Fibroblast of lung (primary cell): ENCODE data around the gene PTH. TPM values are rescaled to one million over a fixed set of nuclear protein-coding genes. Genes with fewer than 3 reads are reported as not detected.
A peak's percentile ranks its signal among the peaks of the same experiment; 100 is the strongest.

Experiments used
- DNase-seq, 2 donors: peaks; one replicate each; pipeline versions ENCODE4 v3.0.0 to v3.0.0-alpha.2; 2010; ENCODE audit warnings: low read depth in 2 of 2
- H2AFZ ChIP-seq: 2 replicates; pipeline ENCODE4 v1.5.1; 2012; ENCODE audit warnings: low read length, control low read depth, inconsistent platforms
- H3K27ac ChIP-seq: 2 replicates; pipeline ENCODE4 v1.5.1; 2011; ENCODE audit warnings: low read length, control low read depth; ENCODE audit not compliant: insufficient read depth
- H3K27me3 ChIP-seq: 2 replicates; pipeline ENCODE4 v1.5.1; 2011; ENCODE audit warnings: mild to moderate bottlenecking, low read length; ENCODE audit not compliant: control insufficient read depth, insufficient read depth
- H3K36me3 ChIP-seq: 2 replicates; pipeline ENCODE4 v1.5.1; 2011; ENCODE audit warnings: low read length; ENCODE audit not compliant: control insufficient read depth, insufficient read depth
- H3K4me1 ChIP-seq: 2 replicates; pipeline ENCODE4 v1.5.1; 2011; ENCODE audit warnings: low read length; ENCODE audit not compliant: control insufficient read depth, insufficient read depth; ENCODE audit errors: extremely low read depth
- H3K4me2 ChIP-seq: 2 replicates; pipeline ENCODE4 v1.5.1; 2011; ENCODE audit warnings: low read length, control low read depth; ENCODE audit not compliant: insufficient read depth; ENCODE audit errors: extremely low read depth
- H3K4me3 ChIP-seq, 4 experiments: fragments of 200-600 bp in 1 of 4; sonication (generic) in 1 of 4; replicated peaks in 1 of 4; 2 replicates each; pipeline ENCODE4 v1.5.1; 2011 to 2016; ENCODE audit warnings: low read length in 4 of 4, low read depth in 3 of 4, mild to moderate bottlenecking in 3 of 4, control low read depth in 2 of 4, inconsistent platforms in 1 of 4, mixed read lengths in 1 of 4; ENCODE audit not compliant: insufficient read depth in 1 of 4; ENCODE audit errors: control extremely low read depth in 1 of 4
- H3K79me2 ChIP-seq: 2 replicates; pipeline ENCODE4 v1.5.1; 2012; ENCODE audit warnings: mild to moderate bottlenecking, low read length, inconsistent platforms; ENCODE audit not compliant: control insufficient read depth, insufficient read depth
- H3K9ac ChIP-seq: 2 replicates; pipeline ENCODE4 v1.5.1; 2011; ENCODE audit warnings: mild to moderate bottlenecking, low read length, control low read depth; ENCODE audit not compliant: insufficient read depth
- H3K9me3 ChIP-seq: 2 replicates; pipeline ENCODE4 v1.5.1; 2012; ENCODE audit warnings: low read depth, low read length; ENCODE audit not compliant: control insufficient read depth, insufficient read depth
- H4K20me1 ChIP-seq: 2 replicates; pipeline ENCODE4 v1.5.1; 2011; ENCODE audit warnings: low read length; ENCODE audit not compliant: control insufficient read depth, insufficient read depth; ENCODE audit errors: extremely low read depth
- EZH2 ChIP-seq: IDR thresholded peaks from 2 replicates; pipeline ENCODE4 v1.5.1; 2012; ENCODE audit warnings: low read length, control low read depth, mild to moderate bottlenecking; ENCODE audit errors: missing control alignments
- polyA plus RNA-seq, 2 donors: library from polyadenylated mRNA; depleted of rRNA in 1 of 2; stranded (reverse) in 1 of 2; unstranded in 1 of 2; fragments of >200 nt; gene quantifications; 2 replicates each; pipeline ENCODE4 v1.2.1, GENCODE V29; 2011 to 2012; ENCODE audit warnings: missing spikeins in 1 of 2
- total RNA-seq: library from RNA; depleted of rRNA; stranded (reverse); fragments of >200 nt; gene quantifications from 2 replicates; pipeline ENCODE4 v1.2.1, GENCODE V29; 2014
- TF ChIP-seq, protein P1 (sequence below), 2 donors: IDR thresholded peaks in 1 of 2; conservative IDR thresholded peaks in 1 of 2; 1 replicate in 1 of 2; 2 replicates in 1 of 2; pipeline ENCODE4 v1.5.1; 2011 to 2012; ENCODE audit warnings: low read length in 2 of 2, control low read depth in 1 of 2, inconsistent platforms in 1 of 2, low read depth in 1 of 2, mild to moderate bottlenecking in 1 of 2

Gene PTH
- total and polyA plus RNA-seq, 2 donors (not counting 1 experiment from before 2014, with no cell fraction given): not detected

DNA sequence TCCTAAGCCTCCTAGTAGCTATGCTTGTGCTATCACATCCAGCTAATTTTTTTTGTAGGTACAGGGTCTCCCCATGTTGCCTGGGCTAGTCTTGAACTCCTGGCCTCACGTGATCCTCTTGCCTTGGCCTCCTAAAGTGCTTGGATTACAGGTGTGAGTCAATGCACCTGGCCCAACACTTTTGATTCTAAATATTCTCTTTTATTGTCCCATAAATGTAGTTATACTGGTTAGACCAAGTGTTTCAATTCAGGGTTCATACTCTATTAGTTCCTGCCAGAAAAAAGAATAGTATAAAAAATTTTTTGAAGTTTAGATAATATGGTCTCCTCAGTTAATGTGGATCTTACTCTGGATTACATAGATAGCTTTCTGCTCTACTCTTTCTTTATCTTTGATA lies 6.7 kb upstream of the PTH start:
- Histone ChIP-seq H3K4me1 (no peaks in the 10 kb centered on the region), H3K4me3 (no peak overlapping the region), H4K20me1 (no peaks in the 10 kb centered on the region), H3K27ac (no peak overlapping the region), H3K9ac (no peak overlapping the region), H3K36me3 (no peaks in the 10 kb centered on the region), H3K27me3 (no peaks in the 10 kb centered on the region), H3K79me2 (no peaks in the 10 kb centered on the region), H3K4me2 (no peak overlapping the region), H2AFZ (no peak overlapping the region), H3K9me3 (no peaks in the 10 kb centered on the region)
- TF ChIP-seq, protein P1, sequence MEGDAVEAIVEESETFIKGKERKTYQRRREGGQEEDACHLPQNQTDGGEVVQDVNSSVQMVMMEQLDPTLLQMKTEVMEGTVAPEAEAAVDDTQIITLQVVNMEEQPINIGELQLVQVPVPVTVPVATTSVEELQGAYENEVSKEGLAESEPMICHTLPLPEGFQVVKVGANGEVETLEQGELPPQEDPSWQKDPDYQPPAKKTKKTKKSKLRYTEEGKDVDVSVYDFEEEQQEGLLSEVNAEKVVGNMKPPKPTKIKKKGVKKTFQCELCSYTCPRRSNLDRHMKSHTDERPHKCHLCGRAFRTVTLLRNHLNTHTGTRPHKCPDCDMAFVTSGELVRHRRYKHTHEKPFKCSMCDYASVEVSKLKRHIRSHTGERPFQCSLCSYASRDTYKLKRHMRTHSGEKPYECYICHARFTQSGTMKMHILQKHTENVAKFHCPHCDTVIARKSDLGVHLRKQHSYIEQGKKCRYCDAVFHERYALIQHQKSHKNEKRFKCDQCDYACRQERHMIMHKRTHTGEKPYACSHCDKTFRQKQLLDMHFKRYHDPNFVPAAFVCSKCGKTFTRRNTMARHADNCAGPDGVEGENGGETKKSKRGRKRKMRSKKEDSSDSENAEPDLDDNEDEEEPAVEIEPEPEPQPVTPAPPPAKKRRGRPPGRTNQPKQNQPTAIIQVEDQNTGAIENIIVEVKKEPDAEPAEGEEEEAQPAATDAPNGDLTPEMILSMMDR (conservative IDR thresholded peaks at IDR 0.05 in 1 of 2, IDR thresholded peaks at IDR 0.05 in 1 of 2; ENCODE audit: low read depth in 1 of 2, low read length in 2 of 2): no peak
- TF ChIP-seq EZH2: no peak
- no peak for DNase-seq

DNA sequence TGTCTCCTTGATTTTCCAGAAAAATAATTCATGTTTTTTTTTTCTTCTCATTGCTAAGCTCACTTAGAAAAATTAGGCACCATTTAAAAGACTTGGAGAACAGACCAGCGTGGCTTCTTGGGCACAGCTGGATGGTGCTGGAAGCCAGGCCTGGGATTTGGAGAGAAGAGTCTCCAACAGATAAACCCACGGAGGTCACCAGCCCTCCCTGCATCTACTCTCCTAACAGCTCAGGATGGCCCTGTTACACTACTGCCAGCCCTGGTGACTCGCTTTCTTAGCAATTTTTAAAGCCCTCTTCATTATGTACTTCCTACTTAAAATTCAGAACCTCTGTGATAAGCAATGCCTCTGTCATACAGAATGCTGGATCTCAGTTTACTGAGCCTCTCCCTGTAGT lies 1.7 kb downstream of the PTH start:
- no peaks in the 10 kb centered on the region for H3K27me3 ChIP-seq
- TF ChIP-seq, protein P1 (conservative IDR thresholded peaks at IDR 0.05 in 1 of 2, IDR thresholded peaks at IDR 0.05 in 1 of 2; ENCODE audit: low read depth in 1 of 2, low read length in 2 of 2): no peak
- TF ChIP-seq EZH2: no peak
- no peaks in the 10 kb centered on the region for H3K36me3 ChIP-seq
- H3K9me3 ChIP-seq: no peaks in the 10 kb centered on the region
- no peaks in the 10 kb centered on the region for H3K4me1 ChIP-seq
- H4K20me1 ChIP-seq: no peaks in the 10 kb centered on the region
- no peak overlapping the region for H3K4me2 ChIP-seq
- no peak overlapping the region for H2AFZ ChIP-seq
- H3K27ac ChIP-seq: no peak overlapping the region
- no peak overlapping the region for H3K9ac ChIP-seq
- H3K4me3 ChIP-seq: no peak overlapping the region
- DNase-seq: no peak
- no peaks in the 10 kb centered on the region for H3K79me2 ChIP-seq

DNA sequence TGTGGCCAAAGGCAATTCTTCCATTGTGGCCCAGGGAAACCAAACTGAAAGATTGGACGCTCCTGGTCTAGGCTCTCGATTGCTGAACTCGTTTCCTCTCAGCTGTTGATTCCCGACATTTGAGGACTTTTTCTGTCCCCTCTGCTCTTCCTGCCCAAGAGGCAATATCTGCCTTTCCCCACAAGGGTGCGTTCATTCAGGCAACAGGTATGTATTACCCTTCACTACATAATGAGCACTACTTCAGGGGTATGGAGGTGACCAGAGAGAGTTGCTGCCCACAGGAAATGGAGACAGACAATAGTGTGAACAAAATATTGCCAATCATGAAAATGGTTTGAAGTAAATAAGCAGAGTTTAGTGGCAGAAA lies 8.2 kb downstream of the PTH start:
- no peak overlapping the region for H3K4me2 ChIP-seq
- H3K9ac ChIP-seq: no peak overlapping the region
- H3K4me1 ChIP-seq: no peaks in the 10 kb centered on the region
- TF ChIP-seq, protein P1 (conservative IDR thresholded peaks at IDR 0.05 in 1 of 2, IDR thresholded peaks at IDR 0.05 in 1 of 2; ENCODE audit: low read depth in 1 of 2, low read length in 2 of 2): peak in 1 of 2 donors; percentile 28
- no peak for TF ChIP-seq EZH2
- H3K79me2 ChIP-seq: no peaks in the 10 kb centered on the region
- peak overlapping the region in 1 of 4 experiments; percentile 30 for H3K4me3 ChIP-seq
- no peak overlapping the region for H2AFZ ChIP-seq
- H3K27ac ChIP-seq: no peak overlapping the region
- H3K36me3 ChIP-seq: no peaks in the 10 kb centered on the region
- no peaks in the 10 kb centered on the region for H4K20me1 ChIP-seq
- H3K27me3 ChIP-seq: no peaks in the 10 kb centered on the region
- H3K9me3 ChIP-seq: no peaks in the 10 kb centered on the region
- no peak for DNase-seq
